Endothelial cell of umbilical vein (primary cell): ENCODE data around the gene ETS1.

Experiments used
- CTCF ChIP-seq, 2 donors: IDR thresholded peaks; 1 replicate in 1 of 2; 2 replicates in 1 of 2; pipeline ENCODE4 v1.5.1; 2011; ENCODE audit warnings: low read length in 2 of 2, mild to moderate bottlenecking in 2 of 2, moderate library complexity in 2 of 2, control low read depth in 1 of 2, inconsistent platforms in 1 of 2, low read depth in 1 of 2; ENCODE audit not compliant: insufficient read depth in 1 of 2; ENCODE audit errors: extremely low read depth in 1 of 2
- EZH2 ChIP-seq: IDR thresholded peaks from 2 replicates; pipeline ENCODE4 v1.6.1; 2012; ENCODE audit warnings: borderline replicate concordance, low read depth, mild to moderate bottlenecking, moderate library complexity, low read length, inconsistent platforms; ENCODE audit not compliant: severe bottlenecking
- FOS ChIP-seq: IDR thresholded peaks from 2 replicates; pipeline ENCODE4 v1.6.1; 2011; ENCODE audit warnings: mild to moderate bottlenecking, low read length, moderate library complexity, borderline replicate concordance; ENCODE audit not compliant: insufficient read depth
- MAX ChIP-seq: IDR thresholded peaks from 2 replicates; pipeline ENCODE4 v1.6.1; 2011; ENCODE audit not compliant: insufficient read depth, insufficient read length
- POLR2A ChIP-seq: IDR thresholded peaks from 2 replicates; pipeline ENCODE4 v1.6.1; 2012; ENCODE audit warnings: low read depth, mild to moderate bottlenecking, control low read depth, low read length
- POLR2AphosphoS5 ChIP-seq: IDR thresholded peaks from 2 replicates; pipeline ENCODE4 v1.6.1; 2012; ENCODE audit warnings: low read depth, mild to moderate bottlenecking, control low read depth, low read length, moderate library complexity; ENCODE audit not compliant: insufficient read depth

GRCh38 chr11:128434411-128434810 lies 152.9 kb downstream of the ETS1 start:
- no peak for TF ChIP-seq MAX
- no peak for TF ChIP-seq CTCF (IDR thresholded peaks at IDR 0.05; ENCODE audit: extremely low read depth in 1 of 2, insufficient read depth in 1 of 2, low read depth in 1 of 2, low read length in 2 of 2)
- TF ChIP-seq POLR2A, result no peak
- TF ChIP-seq EZH2, result no peak
- no peak for TF ChIP-seq POLR2AphosphoS5
- no peak for TF ChIP-seq FOS
